Measurements from ENCODE around the gene PGM2.

DNA sequence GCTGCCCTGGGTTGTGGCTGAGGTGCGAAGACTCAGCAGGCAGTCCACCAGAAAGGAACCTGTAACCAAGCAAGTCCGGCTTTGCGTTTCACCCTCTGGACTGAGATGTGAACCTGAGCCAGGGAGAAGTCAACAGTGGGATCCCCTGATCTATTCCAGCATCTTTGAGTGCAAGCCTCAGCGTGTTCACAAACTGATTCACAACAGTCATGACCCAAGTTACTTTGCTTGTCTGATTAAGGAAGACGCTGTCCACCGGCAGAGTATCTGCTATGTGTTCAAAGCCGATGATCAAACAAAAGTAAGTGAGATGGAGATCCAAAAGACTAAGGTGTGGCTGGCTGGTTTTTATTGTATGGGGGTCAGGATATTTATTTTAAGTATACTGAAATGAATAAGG, 75.7 kb downstream of the PGM2 start:
- no peak for TF ChIP-seq EZH2 (IDR thresholded peaks at IDR 0.05; ENCODE audit: borderline replicate concordance, low read length)
- TF ChIP-seq, protein P1, sequence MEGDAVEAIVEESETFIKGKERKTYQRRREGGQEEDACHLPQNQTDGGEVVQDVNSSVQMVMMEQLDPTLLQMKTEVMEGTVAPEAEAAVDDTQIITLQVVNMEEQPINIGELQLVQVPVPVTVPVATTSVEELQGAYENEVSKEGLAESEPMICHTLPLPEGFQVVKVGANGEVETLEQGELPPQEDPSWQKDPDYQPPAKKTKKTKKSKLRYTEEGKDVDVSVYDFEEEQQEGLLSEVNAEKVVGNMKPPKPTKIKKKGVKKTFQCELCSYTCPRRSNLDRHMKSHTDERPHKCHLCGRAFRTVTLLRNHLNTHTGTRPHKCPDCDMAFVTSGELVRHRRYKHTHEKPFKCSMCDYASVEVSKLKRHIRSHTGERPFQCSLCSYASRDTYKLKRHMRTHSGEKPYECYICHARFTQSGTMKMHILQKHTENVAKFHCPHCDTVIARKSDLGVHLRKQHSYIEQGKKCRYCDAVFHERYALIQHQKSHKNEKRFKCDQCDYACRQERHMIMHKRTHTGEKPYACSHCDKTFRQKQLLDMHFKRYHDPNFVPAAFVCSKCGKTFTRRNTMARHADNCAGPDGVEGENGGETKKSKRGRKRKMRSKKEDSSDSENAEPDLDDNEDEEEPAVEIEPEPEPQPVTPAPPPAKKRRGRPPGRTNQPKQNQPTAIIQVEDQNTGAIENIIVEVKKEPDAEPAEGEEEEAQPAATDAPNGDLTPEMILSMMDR (conservative IDR thresholded peaks at IDR 0.05 in 1 of 2, IDR thresholded peaks at IDR 0.05 in 1 of 2; ENCODE audit: extremely low read depth in 1 of 2, insufficient read depth in 1 of 2, low read depth in 1 of 2, low read length in 2 of 2), result no peak
